PC-3 (cell line): ENCODE data around the gene PLEKHH1.

Experiments
- CTCF ChIP-seq: fragments of 300-600 bp; sonication (generic); conservative IDR thresholded peaks from 2 replicates; pipeline ENCODE4 v1.5.1; 2017; ENCODE audit warnings: antibody characterized with exemption, low read depth, mild to moderate bottlenecking, low read length
- EZH2phosphoT487 ChIP-seq: fragments of 300-600 bp; sonication (generic); IDR thresholded peaks from 2 replicates; pipeline ENCODE4 v1.6.1; 2018; ENCODE audit warnings: mild to moderate bottlenecking, antibody characterized with exemption, low read length, borderline replicate concordance

- TF ChIP-seq CTCF (no peak), EZH2phosphoT487 (no peak)
Measured at GRCh38 chr14:67551123-67551522, 18.0 kb downstream of the PLEKHH1 start.
